ENCODE data around the gene ZFAND5. TPM values are rescaled to one million over a fixed set of nuclear protein-coding genes. Genes with fewer than 3 reads are reported as not detected.

ZFAND5 gene
- total and polyA plus RNA-seq, 2 of the 13 experiments (the other 11 are each of a cell fraction or from before 2014, with no cell fraction given) = 53.4 to 60.2 TPM

- TF ChIP-seq ZNF512B (CRISPR knock-in tag; IDR thresholded peaks at IDR 0.05; ENCODE audit: borderline replicate concordance) (no peak), ZBED4 (CRISPR knock-in tag; IDR thresholded peaks at IDR 0.05; ENCODE audit: borderline replicate concordance) (no peak)
Measured at GRCh38 chr9:72349240-72349639, 15.8 kb downstream of the ZFAND5 start (continued).

- Histone ChIP-seq H3K4me1 (ENCODE audit: insufficient read depth, low read length) (no peaks in the 10 kb centered on the region), H3K9me3 (ENCODE audit: low read length) (no peaks in the 10 kb centered on the region), H3K4me2 (ENCODE audit: low read depth, low read length) (no peak overlapping the region), H3K9ac (ENCODE audit: insufficient read depth, low read depth, low read length) (no peak overlapping the region), H3K36me3 (replicated peaks in 1 of 2; ENCODE audit: control insufficient read depth in 1 of 2, insufficient read depth in 2 of 2, low read length in 2 of 2) (no peaks in the 10 kb centered on the region), H3K27me3 (ENCODE audit: control insufficient read depth in 1 of 2, insufficient read depth in 2 of 2, low read length in 2 of 2) (no peaks in the 10 kb centered on the region), H3K4me3 (replicated peaks in 1 of 3; ENCODE audit: insufficient read depth in 1 of 3, low read depth in 2 of 3, low read length in 3 of 3) (no peak overlapping the region), H4K20me1 (ENCODE audit: insufficient read depth, low read length) (no peaks in the 10 kb centered on the region), H2AFZ (ENCODE audit: low read length) (no peak overlapping the region), H3K27ac (ENCODE audit: extremely low read length, insufficient read depth, low read length) (no peak overlapping the region), H3K79me2 (ENCODE audit: insufficient read depth, low read length) (no peaks in the 10 kb centered on the region)
- ATAC-seq (no peak), DNase-seq (ENCODE audit: low spot score) (no peak), FAIRE-seq (no peak)
- in situ Hi-C loops (cut with HindIII; ENCODE audit: extremely low pct_ligation_motif_present, low pct_unique_long_range_greater_than_20kb) (no loop called here), intact Hi-C loops (cut with micrococcal nuclease; ENCODE audit: unreplicated experiment) (loop anchor here (5.0 kb wide), 1 partner anchor 679 kb away; no protein-coding TSS in a partner anchor)
- 0% methylated on average over 1 of the region's 1 CpG for WGBS (ENCODE audit: low lambda C conversion rate)
- ChIA-PET CTCF (ENCODE audit: low intra/inter-chr PET ratio, low total read pairs) (no interaction called here), POLR2A (no interaction called here)
- TF ChIP-seq ATF1 (CRISPR knock-in tag; IDR thresholded peaks at IDR 0.05) (no peak), SCMH1 (CRISPR knock-in tag; IDR thresholded peaks at IDR 0.05; ENCODE audit: borderline replicate concordance) (no peak), TRIM22 (IDR thresholded peaks at IDR 0.05) (no peak), ZFP41 (CRISPR knock-in tag; IDR thresholded peaks at IDR 0.05; ENCODE audit: borderline replicate concordance) (no peak), BRF2 (CRISPR knock-in tag; IDR thresholded peaks at IDR 0.05) (no peak), PRPF4 (IDR thresholded peaks at IDR 0.05; ENCODE audit: low read depth, low read length, poor library complexity, severe bottlenecking) (no peak), ZNF3 (CRISPR knock-in tag; IDR thresholded peaks at IDR 0.05) (no peak)
- BruUV-seq (replicated peaks) = no TSS peak
Measured at GRCh38 chr9:72346333-72346732, 18.7 kb downstream of the ZFAND5 start.

All from HepG2 (cell line).